Loucy (cell line): Measurements from ENCODE around the gene BIRC3.
A peak's percentile ranks its signal among the peaks of the same experiment; 100 is the strongest.

Source experiments
- H2AFZ ChIP-seq: fragments of 200-600 bp; sonication (generic); 2 replicates; pipeline ENCODE4 v1.6.0; 2016; ENCODE audit warnings: antibody characterized with exemption, mild to moderate bottlenecking, low read length, moderate library complexity
- H3F3A ChIP-seq: fragments of 200-600 bp; 2 replicates; pipeline ENCODE4 v1.6.0; 2016; ENCODE audit warnings: antibody characterized with exemption, low read depth, mild to moderate bottlenecking
- H3K27me3 ChIP-seq: fragments of 200-600 bp; sonication (generic); 2 replicates; pipeline ENCODE4 v1.6.1; 2014; ENCODE audit warnings: low read length, mild to moderate bottlenecking; ENCODE audit not compliant: insufficient read depth, poor library complexity, severe bottlenecking
- H3K36me3 ChIP-seq: fragments of 200-600 bp; sonication (generic); 2 replicates; pipeline ENCODE4 v1.6.1; 2016; ENCODE audit warnings: low read length; ENCODE audit not compliant: insufficient read depth
- H3K4me1 ChIP-seq: fragments of 200-600 bp; sonication (generic); 2 replicates; pipeline ENCODE4 v1.5.1; 2014; ENCODE audit warnings: low read length, mild to moderate bottlenecking; ENCODE audit not compliant: insufficient read depth, poor library complexity, severe bottlenecking
- H3K4me2 ChIP-seq: fragments of 200-600 bp; sonication (generic); 2 replicates; pipeline ENCODE4 v1.6.0; 2014; ENCODE audit warnings: antibody characterized with exemption, low read length, low read depth, mild to moderate bottlenecking; ENCODE audit not compliant: poor library complexity, severe bottlenecking
- H3K4me3 ChIP-seq: fragments of 200-600 bp; sonication (generic); 2 replicates; pipeline ENCODE4 v1.5.1; 2014; ENCODE audit warnings: low read length, mild to moderate bottlenecking, mixed read lengths; ENCODE audit not compliant: poor library complexity, severe bottlenecking
- H3K79me2 ChIP-seq: fragments of 200-600 bp; sonication (generic); 2 replicates; pipeline ENCODE4 v1.6.1; 2014; ENCODE audit warnings: low read length; ENCODE audit not compliant: insufficient read depth
- H3K9ac ChIP-seq: fragments of 200-600 bp; sonication (generic); 2 replicates; pipeline ENCODE4 v1.6.0; 2014; ENCODE audit warnings: mild to moderate bottlenecking, low read depth, low read length, moderate library complexity; ENCODE audit not compliant: poor library complexity, severe bottlenecking
- H3K9me2 ChIP-seq: fragments of 200-600 bp; sonication (generic); replicated peaks from 2 replicates; pipeline ENCODE4 v1.6.1; 2016; ENCODE audit warnings: low read depth, low read length, mixed read lengths
- H3K9me3 ChIP-seq: fragments of 200-600 bp; sonication (generic); 2 replicates; pipeline ENCODE4 v1.6.1; 2014; ENCODE audit warnings: mild to moderate bottlenecking, antibody characterized with exemption, low read length, low read depth; ENCODE audit not compliant: insufficient read depth
- H4K20me1 ChIP-seq: fragments of 200-600 bp; sonication (generic); 2 replicates; pipeline ENCODE4 v1.6.0; 2014; ENCODE audit warnings: antibody characterized with exemption, low read length, mild to moderate bottlenecking; ENCODE audit not compliant: insufficient read depth, poor library complexity, severe bottlenecking
- EZH2phosphoT487 ChIP-seq: fragments of 200-600 bp; IDR thresholded peaks from 2 replicates; pipeline ENCODE4 v1.6.1; 2018; ENCODE audit warnings: antibody characterized with exemption, mild to moderate bottlenecking, moderate library complexity, borderline replicate concordance
- TF ChIP-seq, protein P1 (sequence below): fragments of 200-600 bp; sonication (generic); conservative IDR thresholded peaks from 2 replicates; pipeline ENCODE4 v1.5.1; 2014; ENCODE audit warnings: mild to moderate bottlenecking, antibody characterized with exemption, low read length

The BIRC3 gene

DNA sequence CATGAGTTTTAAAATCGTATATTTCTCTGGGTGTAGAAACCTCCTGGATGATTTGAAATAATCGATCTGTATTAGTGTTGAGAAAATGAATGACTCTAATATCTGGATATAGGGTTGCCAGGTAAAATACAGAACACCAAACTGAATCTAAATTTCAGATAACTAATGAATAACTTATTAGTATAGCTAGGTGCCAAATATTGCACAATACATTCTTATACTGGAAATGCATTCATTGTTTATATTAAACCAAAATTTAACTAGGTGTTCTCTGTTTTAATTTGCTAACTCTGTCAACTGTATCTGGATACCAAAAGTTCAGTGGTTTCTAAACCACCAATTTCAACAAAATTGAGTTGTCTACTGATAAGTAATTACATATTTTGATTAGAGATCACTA, 2.5 kb upstream of the BIRC3 start:
- Histone ChIP-seq H3K4me2 (no peak overlapping the region), H2AFZ (no peak overlapping the region)

DNA sequence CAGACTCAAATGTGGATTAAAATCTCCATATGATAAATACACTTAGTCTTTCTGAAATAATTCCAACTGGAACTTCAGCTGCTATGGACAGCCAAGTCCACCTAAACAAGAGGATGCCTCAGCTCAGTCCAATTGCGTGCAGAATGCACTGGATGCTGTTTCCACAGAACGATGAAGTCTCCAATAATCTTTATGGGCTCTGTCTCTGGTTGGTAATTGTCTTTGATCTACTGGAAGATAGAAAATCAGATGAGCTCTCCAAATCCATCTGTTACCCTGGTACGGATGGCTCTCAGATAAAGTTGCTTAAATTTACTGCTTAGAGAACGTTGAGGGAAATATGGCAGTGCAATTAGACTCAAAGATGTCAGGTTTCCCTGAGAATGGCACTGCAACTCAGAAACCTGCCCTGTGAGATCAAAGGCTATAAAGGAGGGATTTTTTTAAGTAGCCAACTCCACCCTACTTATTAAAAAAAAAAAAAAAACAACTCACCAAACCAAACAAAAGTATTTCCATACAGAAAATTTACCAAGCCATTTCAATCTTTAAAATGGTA, 859 bp upstream of the BIRC3 start:
- Histone ChIP-seq H4K20me1 (no peaks in the 10 kb centered on the region), H3K79me2 (peaks cover 30% of the 10 kb centered on the region), H2AFZ (no peak overlapping the region), H3K4me3 (peak overlapping the region; percentile 79), H3K27me3 (no peaks in the 10 kb centered on the region), H3F3A (no peaks in the 10 kb centered on the region), H3K9me3 (no peaks in the 10 kb centered on the region), H3K9me2 (no peaks in the 10 kb centered on the region), H3K4me2 (peak overlapping the region; percentile 76), H3K36me3 (no peaks in the 10 kb centered on the region), H3K9ac (peak overlapping the region; percentile 66), H3K4me1 (peaks cover 63% of the 10 kb centered on the region)
- TF ChIP-seq, protein P1, sequence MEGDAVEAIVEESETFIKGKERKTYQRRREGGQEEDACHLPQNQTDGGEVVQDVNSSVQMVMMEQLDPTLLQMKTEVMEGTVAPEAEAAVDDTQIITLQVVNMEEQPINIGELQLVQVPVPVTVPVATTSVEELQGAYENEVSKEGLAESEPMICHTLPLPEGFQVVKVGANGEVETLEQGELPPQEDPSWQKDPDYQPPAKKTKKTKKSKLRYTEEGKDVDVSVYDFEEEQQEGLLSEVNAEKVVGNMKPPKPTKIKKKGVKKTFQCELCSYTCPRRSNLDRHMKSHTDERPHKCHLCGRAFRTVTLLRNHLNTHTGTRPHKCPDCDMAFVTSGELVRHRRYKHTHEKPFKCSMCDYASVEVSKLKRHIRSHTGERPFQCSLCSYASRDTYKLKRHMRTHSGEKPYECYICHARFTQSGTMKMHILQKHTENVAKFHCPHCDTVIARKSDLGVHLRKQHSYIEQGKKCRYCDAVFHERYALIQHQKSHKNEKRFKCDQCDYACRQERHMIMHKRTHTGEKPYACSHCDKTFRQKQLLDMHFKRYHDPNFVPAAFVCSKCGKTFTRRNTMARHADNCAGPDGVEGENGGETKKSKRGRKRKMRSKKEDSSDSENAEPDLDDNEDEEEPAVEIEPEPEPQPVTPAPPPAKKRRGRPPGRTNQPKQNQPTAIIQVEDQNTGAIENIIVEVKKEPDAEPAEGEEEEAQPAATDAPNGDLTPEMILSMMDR, result no peak
- TF ChIP-seq EZH2phosphoT487, result no peak

More for the DNA sequence above, 2.5 kb upstream of the BIRC3 start:
- H3K9me3 ChIP-seq, result no peaks in the 10 kb centered on the region
- TF ChIP-seq EZH2phosphoT487, result no peak
- TF ChIP-seq, protein P1, result no peak
- no peaks in the 10 kb centered on the region for H3F3A ChIP-seq
- no peaks in the 10 kb centered on the region for H4K20me1 ChIP-seq
- H3K4me1 ChIP-seq, result peaks cover 50% of the 10 kb centered on the region
- no peaks in the 10 kb centered on the region for H3K9me2 ChIP-seq
- peaks cover 16% of the 10 kb centered on the region; the same call in 1 of the 2 replicates for H3K79me2 ChIP-seq
- H3K4me3 ChIP-seq, result no peak overlapping the region
- no peak overlapping the region for H3K9ac ChIP-seq
- no peaks in the 10 kb centered on the region for H3K36me3 ChIP-seq
- H3K27me3 ChIP-seq, result no peaks in the 10 kb centered on the region

DNA sequence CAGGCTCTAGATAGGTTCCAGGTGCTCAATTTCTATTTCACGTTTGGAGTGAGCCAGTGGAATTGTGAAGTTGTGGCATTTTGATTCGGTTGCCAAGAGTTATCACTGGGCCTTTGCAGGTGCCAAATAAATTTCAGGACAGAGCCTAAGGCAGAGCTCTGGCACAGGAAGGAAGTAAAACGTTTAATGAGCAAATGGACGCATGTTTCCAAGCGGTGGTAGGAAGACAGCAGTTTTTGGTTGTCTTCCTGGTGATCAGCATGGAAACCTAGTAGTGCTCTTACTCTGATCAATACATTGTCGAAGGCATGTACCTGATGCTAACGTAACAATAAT, 452 bp downstream of the BIRC3 start:
- H3K79me2 ChIP-seq, result peaks cover 43% of the 10 kb centered on the region
- peaks cover 69% of the 10 kb centered on the region for H3K4me1 ChIP-seq
- H2AFZ ChIP-seq, result peak overlapping the region; percentile 72
- H3K27me3 ChIP-seq, result no peaks in the 10 kb centered on the region
- H3F3A ChIP-seq, result no peaks in the 10 kb centered on the region
- no peak for TF ChIP-seq EZH2phosphoT487
- TF ChIP-seq, protein P1, result no peak
- peak overlapping the region; percentile 76 for H3K4me2 ChIP-seq
- peak overlapping the region; percentile 79 for H3K4me3 ChIP-seq
- H4K20me1 ChIP-seq, result no peaks in the 10 kb centered on the region
- H3K9me3 ChIP-seq, result no peaks in the 10 kb centered on the region
- H3K9me2 ChIP-seq, result no peaks in the 10 kb centered on the region
- no peaks in the 10 kb centered on the region for H3K36me3 ChIP-seq
- H3K9ac ChIP-seq, result peak overlapping the region; percentile 66
